ENCODE data around the gene HOXD4.

Gene HOXD4

DNA sequence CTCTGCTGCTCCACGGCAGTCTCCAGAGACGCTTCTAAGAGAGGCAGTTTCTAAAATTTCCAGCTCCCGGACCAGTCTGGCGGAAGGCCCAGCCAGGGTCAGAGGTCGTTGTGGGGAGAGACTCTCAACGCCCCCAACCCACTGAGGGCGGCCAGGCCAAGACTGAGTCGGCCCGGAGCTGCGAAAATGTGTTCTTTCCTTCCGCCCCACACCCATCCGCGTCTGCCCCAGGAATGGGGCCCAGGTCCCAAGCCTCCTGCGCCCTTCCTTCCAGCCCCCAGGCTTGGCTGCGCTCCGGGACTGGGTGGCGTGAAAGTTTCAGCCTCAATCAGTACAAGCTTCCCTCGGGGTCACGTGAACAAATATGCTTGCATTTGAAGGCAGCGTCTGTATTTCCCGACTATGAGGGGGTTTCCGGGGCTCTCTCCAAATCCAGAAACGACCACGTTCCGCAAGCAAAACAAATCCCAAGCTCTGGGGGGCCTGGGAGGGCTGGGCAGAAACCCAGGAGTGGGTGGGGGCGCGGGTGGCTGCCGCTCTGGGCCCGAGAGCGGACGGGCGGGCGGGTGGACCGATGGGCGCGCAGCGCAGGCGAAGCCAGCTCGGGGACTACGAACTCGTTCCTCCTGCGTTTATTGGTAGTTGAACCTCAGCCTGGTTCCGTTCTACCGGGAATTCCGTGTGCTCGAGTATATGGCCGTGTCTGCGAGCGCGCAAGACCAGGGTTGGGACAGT is 9.1 kb downstream of the HOXD4 start:
- no peak overlapping the region for H3K27ac ChIP-seq

DNA sequence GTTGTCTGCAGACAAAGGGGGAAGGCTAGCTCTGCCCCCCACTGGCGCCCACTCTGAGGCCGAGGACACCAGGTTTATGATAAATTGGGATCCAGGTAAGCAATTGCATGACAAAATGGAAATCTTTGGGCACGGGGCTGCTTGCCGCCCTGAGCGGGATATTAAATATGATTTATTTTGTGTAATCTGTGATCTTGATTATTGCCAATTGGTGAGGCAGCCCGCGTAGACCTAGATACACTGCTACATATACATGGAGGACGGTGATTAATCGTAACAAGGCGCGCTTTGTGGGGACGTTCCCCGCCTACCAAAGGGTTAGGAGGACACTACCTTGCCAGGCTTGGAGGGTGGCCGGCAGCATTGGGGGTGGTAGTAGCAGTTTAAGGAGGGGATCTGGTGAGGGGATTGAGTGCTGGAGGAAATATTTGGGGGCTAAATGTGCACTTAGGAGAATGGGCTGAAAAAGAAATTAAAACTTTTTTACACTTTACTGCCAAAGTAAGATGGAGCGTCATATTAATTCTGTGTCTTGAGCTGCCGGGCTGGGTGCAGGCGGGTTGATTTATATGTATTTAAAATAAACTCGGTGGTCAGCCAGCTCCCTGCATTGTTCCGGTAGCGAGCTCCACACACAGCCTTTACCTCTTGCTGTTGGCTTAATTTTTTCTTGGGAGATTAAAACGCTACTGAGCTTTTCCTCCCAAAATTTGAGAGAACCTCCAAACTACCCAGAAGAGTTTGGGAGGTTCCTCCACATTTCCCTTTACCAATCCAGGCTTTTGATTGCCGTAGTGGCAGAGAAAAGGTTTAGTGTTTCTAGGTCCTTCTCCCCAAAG is 9.9 kb downstream of the HOXD4 start:
- Histone ChIP-seq H3K4me1 (peaks cover 0 to 62% (median 41%) of the 10 kb centered on the region in 4 donors), H3K36me3 (no peaks in the 10 kb centered on the region), H3K27ac (no peak overlapping the region), H3K9me3 (peaks cover 0 to 7% (median 0%) of the 10 kb centered on the region in 3 donors), H3K4me3 (peak overlapping the region; percentile 28 to 41), H3K27me3 (peaks cover 0 to 90% of the 10 kb centered on the region in 2 donors)
- intact Hi-C loops (cut with DNase I; ENCODE audit: low total_unique reads): no loop called here
- TF ChIP-seq, protein P1, sequence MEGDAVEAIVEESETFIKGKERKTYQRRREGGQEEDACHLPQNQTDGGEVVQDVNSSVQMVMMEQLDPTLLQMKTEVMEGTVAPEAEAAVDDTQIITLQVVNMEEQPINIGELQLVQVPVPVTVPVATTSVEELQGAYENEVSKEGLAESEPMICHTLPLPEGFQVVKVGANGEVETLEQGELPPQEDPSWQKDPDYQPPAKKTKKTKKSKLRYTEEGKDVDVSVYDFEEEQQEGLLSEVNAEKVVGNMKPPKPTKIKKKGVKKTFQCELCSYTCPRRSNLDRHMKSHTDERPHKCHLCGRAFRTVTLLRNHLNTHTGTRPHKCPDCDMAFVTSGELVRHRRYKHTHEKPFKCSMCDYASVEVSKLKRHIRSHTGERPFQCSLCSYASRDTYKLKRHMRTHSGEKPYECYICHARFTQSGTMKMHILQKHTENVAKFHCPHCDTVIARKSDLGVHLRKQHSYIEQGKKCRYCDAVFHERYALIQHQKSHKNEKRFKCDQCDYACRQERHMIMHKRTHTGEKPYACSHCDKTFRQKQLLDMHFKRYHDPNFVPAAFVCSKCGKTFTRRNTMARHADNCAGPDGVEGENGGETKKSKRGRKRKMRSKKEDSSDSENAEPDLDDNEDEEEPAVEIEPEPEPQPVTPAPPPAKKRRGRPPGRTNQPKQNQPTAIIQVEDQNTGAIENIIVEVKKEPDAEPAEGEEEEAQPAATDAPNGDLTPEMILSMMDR (IDR thresholded peaks at IDR 0.05): no peak
- DNase-seq: no peak

More for the DNA sequence above, 9.1 kb downstream of the HOXD4 start:
- TF ChIP-seq, protein P1 (IDR thresholded peaks at IDR 0.05): no peak
- Histone ChIP-seq H3K27me3 (peaks cover 0 to 86% of the 10 kb centered on the region in 2 donors), H3K36me3 (peaks cover 0 to 4% (median 0%) of the 10 kb centered on the region in 3 donors), H3K9me3 (peaks cover 0 to 7% (median 0%) of the 10 kb centered on the region in 3 donors), H3K4me3 (peak overlapping the region; percentile 28 to 41), H3K4me1 (peaks cover 0 to 61% (median 40%) of the 10 kb centered on the region in 4 donors)
- DNase-seq: no peak
- intact Hi-C loops (cut with DNase I; ENCODE audit: low total_unique reads): no loop called here

DNA sequence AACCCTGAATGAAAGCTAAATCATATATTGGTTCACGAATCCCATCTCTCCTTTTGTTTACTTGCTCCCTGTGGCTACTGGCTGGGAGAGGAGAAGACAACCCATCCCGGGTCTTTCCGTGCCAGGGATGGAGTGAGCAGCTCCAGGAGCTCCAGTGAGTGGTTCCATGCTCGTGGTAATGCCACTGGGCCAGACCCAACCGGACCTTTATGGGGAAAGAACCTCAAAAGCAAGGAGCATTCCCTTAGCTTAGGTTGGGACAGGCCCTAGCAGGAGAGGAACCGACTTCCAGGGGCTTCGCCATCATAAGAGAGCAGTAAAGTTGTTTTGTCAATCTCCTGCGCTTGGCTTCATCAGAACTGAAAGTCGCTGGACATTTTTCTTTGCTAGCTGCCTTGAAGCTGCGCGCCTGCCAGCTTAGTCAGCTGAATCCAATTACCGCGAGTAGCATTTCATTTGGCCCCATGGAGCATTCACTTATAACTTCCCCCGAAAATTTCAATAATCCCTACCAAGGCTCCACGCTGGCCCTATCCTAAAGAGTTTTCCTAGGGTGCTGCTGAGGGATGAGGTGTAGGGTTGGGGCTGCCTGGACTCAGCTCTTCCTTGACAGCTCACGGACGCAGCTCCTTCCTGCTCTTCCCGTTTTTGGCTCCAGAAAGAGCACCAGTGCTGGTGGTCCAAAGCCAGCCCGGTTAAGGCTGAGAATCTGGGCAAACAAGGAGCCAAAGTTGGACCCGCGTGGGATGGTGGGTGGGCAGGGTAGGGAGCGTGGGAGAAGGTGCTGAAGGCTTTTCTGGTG is 10.7 kb downstream of the HOXD4 start:
- no peak for DNase-seq
- peaks cover 0 to 60% (median 40%) of the 10 kb centered on the region in 4 donors for H3K4me1 ChIP-seq
- intact Hi-C loops (cut with DNase I; ENCODE audit: low total_unique reads): no loop called here
- H3K9me3 ChIP-seq: peaks cover 0 to 7% (median 0%) of the 10 kb centered on the region in 3 donors
- TF ChIP-seq, protein P1 (IDR thresholded peaks at IDR 0.05): no peak
- no peak overlapping the region for H3K27ac ChIP-seq
- peak overlapping the region; percentile 4 to 34 for H3K4me3 ChIP-seq
- H3K27me3 ChIP-seq: peaks cover 0 to 82% of the 10 kb centered on the region in 2 donors
- H3K36me3 ChIP-seq: no peaks in the 10 kb centered on the region

DNA sequence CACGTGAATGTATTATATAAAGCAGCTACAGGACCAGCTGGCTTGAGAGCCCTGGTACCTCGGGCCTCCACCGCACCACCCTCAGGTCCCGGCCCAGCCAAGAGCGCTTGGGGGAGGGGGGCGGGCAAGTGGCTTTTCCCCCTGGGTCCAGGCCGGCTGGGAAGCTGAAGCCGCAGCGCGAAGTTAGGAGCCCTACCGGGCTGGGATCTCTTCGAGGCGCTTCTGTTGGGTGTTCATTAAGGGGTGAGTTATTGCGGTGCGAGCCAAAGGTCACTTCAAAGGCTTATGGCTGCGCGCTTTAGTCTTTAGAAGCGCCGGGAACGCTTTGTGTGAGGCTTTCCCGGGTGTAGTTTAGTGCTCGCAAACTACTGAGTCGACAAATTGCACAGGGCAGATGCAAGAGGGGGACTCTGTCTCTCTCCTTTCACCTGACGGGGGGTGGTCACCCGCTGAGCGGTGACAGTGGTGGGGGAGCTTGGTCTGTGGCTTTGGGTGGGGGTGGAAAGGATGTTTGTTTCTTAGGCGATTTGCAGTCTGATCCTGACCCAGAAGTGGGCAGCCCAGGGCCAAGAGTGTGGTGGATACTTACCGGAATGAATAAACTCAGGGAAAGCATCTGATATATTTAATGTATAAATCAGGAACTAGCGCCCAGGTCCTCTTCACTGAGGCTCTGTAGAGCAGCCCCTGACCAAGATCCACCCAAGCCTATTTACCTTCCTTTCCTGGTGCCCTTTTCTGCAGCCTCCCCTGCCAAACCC is 11.7 kb downstream of the HOXD4 start:
- Histone ChIP-seq H3K4me3 (no peak overlapping the region), H3K9me3 (peaks cover 0 to 7% (median 0%) of the 10 kb centered on the region in 3 donors), H3K27me3 (peaks cover 0 to 71% of the 10 kb centered on the region in 2 donors), H3K36me3 (no peaks in the 10 kb centered on the region), H3K4me1 (peaks cover 0 to 54% (median 36%) of the 10 kb centered on the region in 4 donors), H3K27ac (no peak overlapping the region)
- intact Hi-C loops (cut with DNase I; ENCODE audit: low total_unique reads): no loop called here
- DNase-seq: no peak
- TF ChIP-seq, protein P1 (IDR thresholded peaks at IDR 0.05): no peak
